ENCODE data around the gene CHD3. TPM values are rescaled to one million over a fixed set of nuclear protein-coding genes. Genes with fewer than 3 reads are reported as not detected.

CHD3 gene
- total and polyA plus RNA-seq, 2 of the 13 experiments (the other 11 are each of a cell fraction or from before 2014, with no cell fraction given), result 2.7 to 3.7 TPM

DNA sequence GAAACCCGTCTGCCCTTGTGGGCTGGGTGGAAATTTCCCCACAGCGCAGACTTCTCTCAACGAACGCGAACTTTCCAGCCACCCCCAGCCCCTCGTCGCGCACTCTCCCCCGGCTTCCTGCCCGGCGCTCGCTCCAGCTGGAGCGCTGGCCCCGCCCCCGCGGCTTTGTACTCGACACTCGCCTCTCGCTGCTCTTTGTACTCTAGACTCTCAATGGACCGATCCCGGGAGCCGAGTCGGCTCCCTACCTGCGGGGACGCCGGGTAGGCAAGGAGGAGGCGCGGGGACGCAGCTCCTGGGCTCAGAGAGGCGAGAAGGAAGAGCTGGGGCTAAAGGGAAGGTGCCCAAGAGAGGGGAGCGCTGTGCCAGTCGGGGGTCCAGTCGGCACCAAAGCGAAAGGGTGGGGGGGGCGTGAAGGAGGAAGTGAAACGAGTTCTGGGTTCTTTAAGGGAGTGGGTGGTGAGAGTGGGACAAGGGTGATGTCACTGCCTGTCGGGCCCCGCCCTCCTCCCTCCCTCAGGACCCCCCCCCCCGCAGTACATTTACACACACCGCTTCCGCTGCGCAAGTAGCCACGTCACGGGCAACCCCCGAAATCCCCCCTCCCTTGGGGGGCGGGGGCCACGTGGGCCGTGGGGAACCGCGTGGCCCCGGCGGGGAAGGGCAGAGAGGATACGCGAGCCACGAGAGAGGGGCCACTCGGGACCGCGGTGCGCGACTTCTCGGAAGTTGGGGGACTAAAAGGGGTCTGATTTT lies 44.9 kb upstream of the CHD3 start (continued):
- no peak for TF ChIP-seq ZNF850 (CRISPR knock-in tag; conservative IDR thresholded peaks at IDR 0.05)
- no peak for TF ChIP-seq TFDP2 (CRISPR knock-in tag; IDR thresholded peaks at IDR 0.05)
- no peak for TF ChIP-seq ZNF235 (CRISPR knock-in tag; IDR thresholded peaks at IDR 0.05; ENCODE audit: borderline replicate concordance)
- TF ChIP-seq IRF2 (CRISPR knock-in tag; IDR thresholded peaks at IDR 0.05), result peak; percentile 13; the same call in 1 of the 2 replicates
- TF ChIP-seq, protein P1, sequence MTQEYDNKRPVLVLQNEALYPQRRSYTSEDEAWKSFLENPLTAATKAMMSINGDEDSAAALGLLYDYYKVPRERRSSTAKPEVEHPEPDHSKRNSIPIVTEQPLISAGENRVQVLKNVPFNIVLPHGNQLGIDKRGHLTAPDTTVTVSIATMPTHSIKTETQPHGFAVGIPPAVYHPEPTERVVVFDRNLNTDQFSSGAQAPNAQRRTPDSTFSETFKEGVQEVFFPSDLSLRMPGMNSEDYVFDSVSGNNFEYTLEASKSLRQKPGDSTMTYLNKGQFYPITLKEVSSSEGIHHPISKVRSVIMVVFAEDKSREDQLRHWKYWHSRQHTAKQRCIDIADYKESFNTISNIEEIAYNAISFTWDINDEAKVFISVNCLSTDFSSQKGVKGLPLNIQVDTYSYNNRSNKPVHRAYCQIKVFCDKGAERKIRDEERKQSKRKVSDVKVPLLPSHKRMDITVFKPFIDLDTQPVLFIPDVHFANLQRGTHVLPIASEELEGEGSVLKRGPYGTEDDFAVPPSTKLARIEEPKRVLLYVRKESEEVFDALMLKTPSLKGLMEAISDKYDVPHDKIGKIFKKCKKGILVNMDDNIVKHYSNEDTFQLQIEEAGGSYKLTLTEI (CRISPR knock-in tag; conservative IDR thresholded peaks at IDR 0.05), result no peak
- no peak for TF ChIP-seq NBN (conservative IDR thresholded peaks at IDR 0.05)
- TF ChIP-seq HNRNPUL1 (IDR thresholded peaks at IDR 0.05; ENCODE audit: low read depth, low read length), result no peak
- TF ChIP-seq, protein P2, sequence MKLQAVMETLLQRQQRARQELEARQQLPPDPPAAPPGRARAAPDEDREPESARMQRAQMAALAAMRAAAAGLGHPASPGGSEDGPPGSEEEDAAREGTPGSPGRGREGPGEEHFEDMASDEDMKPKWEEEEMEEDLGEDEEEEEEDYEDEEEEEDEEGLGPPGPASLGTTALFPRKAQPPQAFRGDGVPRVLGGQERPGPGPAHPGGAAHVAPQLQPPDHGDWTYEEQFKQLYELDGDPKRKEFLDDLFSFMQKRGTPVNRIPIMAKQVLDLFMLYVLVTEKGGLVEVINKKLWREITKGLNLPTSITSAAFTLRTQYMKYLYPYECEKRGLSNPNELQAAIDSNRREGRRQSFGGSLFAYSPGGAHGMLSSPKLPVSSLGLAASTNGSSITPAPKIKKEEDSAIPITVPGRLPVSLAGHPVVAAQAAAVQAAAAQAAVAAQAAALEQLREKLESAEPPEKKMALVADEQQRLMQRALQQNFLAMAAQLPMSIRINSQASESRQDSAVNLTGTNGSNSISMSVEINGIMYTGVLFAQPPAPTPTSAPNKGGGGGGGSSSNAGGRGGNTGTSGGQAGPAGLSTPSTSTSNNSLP (IDR thresholded peaks at IDR 0.05; ENCODE audit: low read depth, low read length), result no peak
- TF ChIP-seq, protein P3, sequence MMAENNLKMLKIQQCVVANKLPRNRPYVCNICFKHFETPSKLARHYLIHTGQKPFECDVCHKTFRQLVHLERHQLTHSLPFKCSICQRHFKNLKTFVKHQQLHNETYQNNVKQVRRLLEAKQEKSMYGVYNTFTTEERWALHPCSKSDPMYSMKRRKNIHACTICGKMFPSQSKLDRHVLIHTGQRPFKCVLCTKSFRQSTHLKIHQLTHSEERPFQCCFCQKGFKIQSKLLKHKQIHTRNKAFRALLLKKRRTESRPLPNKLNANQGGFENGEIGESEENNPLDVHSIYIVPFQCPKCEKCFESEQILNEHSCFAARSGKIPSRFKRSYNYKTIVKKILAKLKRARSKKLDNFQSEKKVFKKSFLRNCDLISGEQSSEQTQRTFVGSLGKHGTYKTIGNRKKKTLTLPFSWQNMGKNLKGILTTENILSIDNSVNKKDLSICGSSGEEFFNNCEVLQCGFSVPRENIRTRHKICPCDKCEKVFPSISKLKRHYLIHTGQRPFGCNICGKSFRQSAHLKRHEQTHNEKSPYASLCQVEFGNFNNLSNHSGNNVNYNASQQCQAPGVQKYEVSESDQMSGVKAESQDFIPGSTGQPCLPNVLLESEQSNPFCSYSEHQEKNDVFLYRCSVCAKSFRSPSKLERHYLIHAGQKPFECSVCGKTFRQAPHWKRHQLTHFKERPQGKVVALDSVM (CRISPR knock-in tag; IDR thresholded peaks at IDR 0.05), result no peak
- no peak for TF ChIP-seq PCBP2 (optimal IDR thresholded peaks at IDR 0.05; ENCODE audit: low read depth, low read length, poor library complexity, severe bottlenecking)
- 0 out of 2 replicates have a peak, but pooled peaks have one; percentile 11 for TF ChIP-seq GATA4 (IDR thresholded peaks at IDR 0.05; ENCODE audit: borderline replicate concordance, low read depth)
- TF ChIP-seq ZNF773 (CRISPR knock-in tag; IDR thresholded peaks at IDR 0.05; ENCODE audit: borderline replicate concordance), result no peak
- TF ChIP-seq ZBTB2 (CRISPR knock-in tag; IDR thresholded peaks at IDR 0.05; ENCODE audit: low read depth), result peak; percentile 66; the same call in 1 of the 2 replicates
- TF ChIP-seq, protein P4, sequence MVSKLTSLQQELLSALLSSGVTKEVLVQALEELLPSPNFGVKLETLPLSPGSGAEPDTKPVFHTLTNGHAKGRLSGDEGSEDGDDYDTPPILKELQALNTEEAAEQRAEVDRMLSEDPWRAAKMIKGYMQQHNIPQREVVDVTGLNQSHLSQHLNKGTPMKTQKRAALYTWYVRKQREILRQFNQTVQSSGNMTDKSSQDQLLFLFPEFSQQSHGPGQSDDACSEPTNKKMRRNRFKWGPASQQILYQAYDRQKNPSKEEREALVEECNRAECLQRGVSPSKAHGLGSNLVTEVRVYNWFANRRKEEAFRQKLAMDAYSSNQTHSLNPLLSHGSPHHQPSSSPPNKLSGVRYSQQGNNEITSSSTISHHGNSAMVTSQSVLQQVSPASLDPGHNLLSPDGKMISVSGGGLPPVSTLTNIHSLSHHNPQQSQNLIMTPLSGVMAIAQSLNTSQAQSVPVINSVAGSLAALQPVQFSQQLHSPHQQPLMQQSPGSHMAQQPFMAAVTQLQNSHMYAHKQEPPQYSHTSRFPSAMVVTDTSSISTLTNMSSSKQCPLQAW (CRISPR knock-in tag; IDR thresholded peaks at IDR 0.05), result peak; percentile 43; the same call in 1 of the 2 replicates
- TF ChIP-seq SMAD3 (CRISPR knock-in tag; IDR thresholded peaks at IDR 0.05), result no peak; the same call in 1 of the 2 replicates
- TF ChIP-seq ZNF17 (CRISPR knock-in tag; IDR thresholded peaks at IDR 0.05), result no peak
- TF ChIP-seq, protein P5, sequence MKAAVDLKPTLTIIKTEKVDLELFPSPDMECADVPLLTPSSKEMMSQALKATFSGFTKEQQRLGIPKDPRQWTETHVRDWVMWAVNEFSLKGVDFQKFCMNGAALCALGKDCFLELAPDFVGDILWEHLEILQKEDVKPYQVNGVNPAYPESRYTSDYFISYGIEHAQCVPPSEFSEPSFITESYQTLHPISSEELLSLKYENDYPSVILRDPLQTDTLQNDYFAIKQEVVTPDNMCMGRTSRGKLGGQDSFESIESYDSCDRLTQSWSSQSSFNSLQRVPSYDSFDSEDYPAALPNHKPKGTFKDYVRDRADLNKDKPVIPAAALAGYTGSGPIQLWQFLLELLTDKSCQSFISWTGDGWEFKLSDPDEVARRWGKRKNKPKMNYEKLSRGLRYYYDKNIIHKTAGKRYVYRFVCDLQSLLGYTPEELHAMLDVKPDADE (CRISPR knock-in tag; IDR thresholded peaks at IDR 0.05), result no peak
